Endothelial cell (in vitro differentiated cells): ENCODE results near the gene ARPC5. TPM values are rescaled to one million over a fixed set of nuclear protein-coding genes. Genes with fewer than 3 reads are reported as not detected.

Source experiments
- DNase-seq: peaks from one replicate; pipeline ENCODE4 v3.0.0; 2021; ENCODE audit warnings: low spot score
- H3K27ac Mint-ChIP-seq: one replicate; pipeline ENCODE4 v1.8.0; 2021; ENCODE audit warnings: mixed read lengths, inconsistent platforms; ENCODE audit not compliant: unreplicated experiment
- H3K27me3 Mint-ChIP-seq: one replicate; pipeline ENCODE4 v1.8.0; 2021; ENCODE audit warnings: mild to moderate bottlenecking, moderate library complexity, mixed read lengths, inconsistent platforms; ENCODE audit not compliant: unreplicated experiment
- H3K36me3 Mint-ChIP-seq: one replicate; pipeline ENCODE4 v1.8.0; 2021; ENCODE audit warnings: mild to moderate bottlenecking, low read depth, mixed read lengths, inconsistent platforms; ENCODE audit not compliant: unreplicated experiment
- H3K4me1 Mint-ChIP-seq: one replicate; pipeline ENCODE4 v1.8.0; 2021; ENCODE audit warnings: mild to moderate bottlenecking, mixed read lengths, inconsistent platforms; ENCODE audit not compliant: unreplicated experiment
- H3K4me3 Mint-ChIP-seq: one replicate; pipeline ENCODE4 v1.8.0; 2021; ENCODE audit warnings: mild to moderate bottlenecking, mixed read lengths, inconsistent platforms; ENCODE audit not compliant: unreplicated experiment
- H3K9me3 Mint-ChIP-seq: one replicate; pipeline ENCODE4 v1.8.0; 2021; ENCODE audit warnings: mixed read lengths, inconsistent platforms; ENCODE audit not compliant: unreplicated experiment
- CTCF ChIP-seq: fragments of 200-600 bp; sonication (generic); IDR thresholded peaks from one replicate; pipeline ENCODE4 v1.5.0; 2021; ENCODE audit warnings: antibody characterized with exemption; ENCODE audit not compliant: unreplicated experiment
- total RNA-seq: library from RNA; stranded (reverse); fragmentation: NEBNext Ultra II Directional; extraction: Animal tissue kit (Norgen Biotek cat#: 25700); gene quantifications from one replicate; pipeline ENCODE4 v1.2.1, GENCODE V29; 2021; ENCODE audit not compliant: unreplicated experiment

The ARPC5 gene
- total RNA-seq, 1 donor from 2014 or later = 142 TPM

- Mint-ChIP-seq H3K4me3 (no peak overlapping the region), H3K4me1 (peaks cover 17% of the 10 kb centered on the region), H3K27me3 (no peaks in the 10 kb centered on the region), H3K27ac (no peak overlapping the region), H3K36me3 (no peaks in the 10 kb centered on the region), H3K9me3 (no peaks in the 10 kb centered on the region)
- no peak for TF ChIP-seq CTCF
- DNase-seq = no peak
Observed at GRCh38 chr1:183583466-183583865, 52.1 kb downstream of the ARPC5 start.

GRCh38 chr1:183582021-183582713 lies 53.4 kb downstream of the ARPC5 start:
- Mint-ChIP-seq H3K4me1 (peaks cover 17% of the 10 kb centered on the region), H3K36me3 (no peaks in the 10 kb centered on the region), H3K9me3 (no peaks in the 10 kb centered on the region), H3K27me3 (no peaks in the 10 kb centered on the region), H3K27ac (no peak overlapping the region), H3K4me3 (no peak overlapping the region)
- TF ChIP-seq CTCF = no peak
- no peak for DNase-seq

GRCh38 chr1:183580281-183580682 lies 55.3 kb downstream of the ARPC5 start:
- H3K4me3 Mint-ChIP-seq = no peak overlapping the region
- no peak for TF ChIP-seq CTCF
- H3K4me1 Mint-ChIP-seq = peaks cover 17% of the 10 kb centered on the region
- peak; percentile 59 for DNase-seq
- no peaks in the 10 kb centered on the region for H3K36me3 Mint-ChIP-seq
- H3K27me3 Mint-ChIP-seq = no peaks in the 10 kb centered on the region
- H3K27ac Mint-ChIP-seq = peak overlapping the region; percentile 93
- H3K9me3 Mint-ChIP-seq = no peaks in the 10 kb centered on the region

GRCh38 chr1:183578856-183579255 lies 56.7 kb downstream of the ARPC5 start:
- H3K9me3 Mint-ChIP-seq = no peaks in the 10 kb centered on the region
- no peaks in the 10 kb centered on the region for H3K36me3 Mint-ChIP-seq
- no peak overlapping the region for H3K27ac Mint-ChIP-seq
- no peak for TF ChIP-seq CTCF
- peaks cover 17% of the 10 kb centered on the region for H3K4me1 Mint-ChIP-seq
- H3K27me3 Mint-ChIP-seq = peaks cover 2% of the 10 kb centered on the region
- H3K4me3 Mint-ChIP-seq = no peak overlapping the region
- no peak for DNase-seq

GRCh38 chr1:183577897-183578465 lies 57.6 kb downstream of the ARPC5 start:
- Mint-ChIP-seq H3K9me3 (no peaks in the 10 kb centered on the region), H3K27me3 (peaks cover 2% of the 10 kb centered on the region), H3K4me1 (peaks cover 15% of the 10 kb centered on the region), H3K4me3 (no peak overlapping the region), H3K36me3 (no peaks in the 10 kb centered on the region), H3K27ac (no peak overlapping the region)
- no peak for TF ChIP-seq CTCF
- no peak for DNase-seq
